Astrocyte of the spinal cord (primary cell): ENCODE measurements around the gene TRIM6.

ENCODE experiments used
- DNase-seq: peaks from one replicate; pipeline ENCODE4 v3.0.0; 2011; ENCODE audit warnings: low read depth, low spot score
- H3K4me3 ChIP-seq: 2 replicates; pipeline ENCODE4 v1.5.1; 2011; ENCODE audit warnings: low read depth, mild to moderate bottlenecking, low read length, moderate library complexity
- CTCF ChIP-seq: IDR thresholded peaks from 2 replicates; pipeline ENCODE4 v1.5.1; 2012; ENCODE audit warnings: low read depth, mild to moderate bottlenecking, low read length, inconsistent platforms
- in situ Hi-C: cut with HindIII; loops from 2 replicates; pipeline ENCODE4 v1.10.0; 2017; ENCODE audit warnings: low sequenced_read_pairs

Gene TRIM6

GRCh38 chr11:5603326-5603725, 6.9 kb downstream of the TRIM6 start:
- TF ChIP-seq CTCF, result no peak
- H3K4me3 ChIP-seq, result no peak overlapping the region
- in situ Hi-C loops, result no loop called here
- DNase-seq, result no peak

- no peak for DNase-seq
- no peak overlapping the region for H3K4me3 ChIP-seq
- no peak for TF ChIP-seq CTCF
- in situ Hi-C loops, result no loop called here
Observed at GRCh38 chr11:5604896-5605295, 8.5 kb downstream of the TRIM6 start.

GRCh38 chr11:5605849-5606248, 9.4 kb downstream of the TRIM6 start:
- in situ Hi-C loops, result no loop called here
- peak; percentile 20 for TF ChIP-seq CTCF
- peak; percentile 83 for DNase-seq
- H3K4me3 ChIP-seq, result no peak overlapping the region

GRCh38 chr11:5608808-5609207, 12.4 kb downstream of the TRIM6 start:
- in situ Hi-C loops, result no loop called here
- TF ChIP-seq CTCF, result no peak
- DNase-seq, result no peak

GRCh38 chr11:5610446-5610845, 14.0 kb downstream of the TRIM6 start:
- in situ Hi-C loops, result no loop called here
- no peak overlapping the region for H3K4me3 ChIP-seq
- no peak for DNase-seq
- no peak for TF ChIP-seq CTCF

More at GRCh38 chr11:5608808-5609207, 12.4 kb downstream of the TRIM6 start:
- no peak overlapping the region for H3K4me3 ChIP-seq

- TF ChIP-seq CTCF, result no peak
- in situ Hi-C loops, result no loop called here
- no peak overlapping the region for H3K4me3 ChIP-seq
- no peak for DNase-seq
Observed at GRCh38 chr11:5611627-5612026, 15.2 kb downstream of the TRIM6 start.

GRCh38 chr11:5618807-5619206, 22.4 kb downstream of the TRIM6 start:
- no peak for TF ChIP-seq CTCF
- peak; percentile 64 for DNase-seq
- in situ Hi-C loops, result no loop called here
- H3K4me3 ChIP-seq, result no peak overlapping the region
